ENCODE data around the gene C4BPA.

The C4BPA gene

DNA sequence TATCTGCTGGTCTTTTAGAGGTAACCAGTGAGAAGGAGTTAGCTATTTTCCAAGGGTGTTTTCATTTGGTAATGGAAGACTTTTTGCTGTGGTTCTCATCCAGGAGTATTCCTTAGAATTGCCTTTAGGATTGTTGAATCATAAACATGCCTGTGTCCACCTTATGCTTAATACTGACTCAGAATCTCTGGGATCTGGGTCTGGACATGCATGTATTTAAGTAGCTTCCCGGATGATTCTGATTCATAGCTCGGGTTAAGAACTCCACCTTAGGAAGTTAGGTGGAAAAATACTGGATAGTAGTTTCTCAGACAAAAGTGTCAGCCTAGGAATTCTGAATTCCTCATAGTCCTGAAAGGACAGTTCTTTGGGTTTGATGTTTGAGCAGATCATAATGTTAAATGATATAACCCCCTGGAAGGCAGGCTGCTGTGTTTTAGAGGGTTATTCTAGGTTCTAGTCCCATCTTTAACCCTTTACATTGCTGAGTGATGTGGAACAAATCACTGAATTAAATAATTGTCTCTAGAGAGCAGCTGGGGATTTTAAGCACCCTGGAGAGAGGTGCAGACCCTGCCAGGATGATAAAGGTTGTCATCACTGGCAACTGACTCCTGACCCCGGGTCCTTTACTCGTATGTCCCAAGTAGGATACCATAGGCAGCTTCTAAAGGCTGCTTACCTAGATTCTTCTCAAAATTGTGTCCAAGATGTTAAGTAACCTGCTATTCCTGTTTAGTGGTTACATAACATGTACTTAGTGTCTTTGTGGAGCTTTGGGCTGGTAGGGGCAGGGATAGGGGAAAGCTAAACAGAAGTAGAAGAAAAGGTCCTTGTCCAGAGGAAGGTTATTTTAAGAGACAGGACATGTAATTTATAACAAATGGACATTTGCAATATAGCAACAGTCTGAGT, 29.9 kb upstream of the C4BPA start:
- no peak for DNase-seq
- intact Hi-C loops (cut with DNase I): no loop called here

DNA sequence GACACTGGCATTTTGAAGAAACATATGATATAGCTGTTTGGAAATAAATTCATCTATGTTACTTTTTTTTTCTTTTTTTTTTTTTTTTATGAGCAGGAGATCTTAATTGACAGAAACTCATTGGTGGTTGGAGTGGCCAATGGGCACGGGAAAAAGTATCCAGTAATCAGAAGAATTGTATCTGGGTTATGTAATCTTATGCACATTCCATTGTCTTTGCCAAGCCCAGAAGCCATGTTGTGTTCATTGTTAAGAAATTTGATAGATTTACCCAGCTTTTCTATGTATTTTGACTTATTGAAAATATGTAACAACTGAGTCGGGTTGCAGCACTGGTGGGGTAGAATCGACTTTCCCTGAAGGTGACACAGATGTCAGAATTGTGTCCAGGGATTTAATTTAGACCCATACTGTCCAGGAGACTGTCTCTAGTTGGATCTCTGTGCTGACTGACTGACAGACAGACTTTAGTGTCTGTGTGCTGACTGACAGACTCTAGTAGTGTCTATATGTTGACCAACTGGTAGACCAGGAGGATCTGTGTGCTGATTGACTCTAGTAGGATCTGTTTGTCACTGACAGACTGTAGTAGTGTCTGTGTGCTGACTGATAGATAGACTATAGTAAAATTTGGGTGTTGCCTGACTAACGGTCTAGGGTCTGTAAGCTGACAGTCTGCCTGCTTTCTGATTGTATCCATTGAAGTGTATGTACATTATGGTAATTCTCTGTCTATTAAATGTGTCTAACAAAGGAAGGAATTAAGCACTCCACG, 27.7 kb upstream of the C4BPA start:
- no peak for DNase-seq
- intact Hi-C loops (cut with DNase I): no loop called here

DNA sequence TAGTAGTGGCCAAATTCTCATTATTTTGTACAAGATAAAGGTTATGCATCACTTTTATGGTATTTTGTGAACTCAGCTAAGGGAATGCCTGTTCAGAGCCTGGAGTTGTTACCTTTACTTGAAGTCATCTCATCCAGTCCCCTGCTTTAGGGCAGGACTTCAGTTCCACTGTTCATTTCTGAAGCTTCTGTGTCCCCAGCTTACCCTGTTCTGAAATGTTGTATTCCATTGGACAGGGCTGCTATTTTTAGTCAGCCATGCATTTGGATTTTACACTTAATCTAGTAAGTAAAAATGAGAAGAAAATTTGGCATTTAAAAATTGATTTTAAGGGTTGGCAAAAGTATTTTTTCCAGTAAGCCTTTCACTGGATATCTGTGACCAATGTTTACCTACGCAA, 27.0 kb upstream of the C4BPA start:
- no peak for DNase-seq
- intact Hi-C loops (cut with DNase I): no loop called here

DNA sequence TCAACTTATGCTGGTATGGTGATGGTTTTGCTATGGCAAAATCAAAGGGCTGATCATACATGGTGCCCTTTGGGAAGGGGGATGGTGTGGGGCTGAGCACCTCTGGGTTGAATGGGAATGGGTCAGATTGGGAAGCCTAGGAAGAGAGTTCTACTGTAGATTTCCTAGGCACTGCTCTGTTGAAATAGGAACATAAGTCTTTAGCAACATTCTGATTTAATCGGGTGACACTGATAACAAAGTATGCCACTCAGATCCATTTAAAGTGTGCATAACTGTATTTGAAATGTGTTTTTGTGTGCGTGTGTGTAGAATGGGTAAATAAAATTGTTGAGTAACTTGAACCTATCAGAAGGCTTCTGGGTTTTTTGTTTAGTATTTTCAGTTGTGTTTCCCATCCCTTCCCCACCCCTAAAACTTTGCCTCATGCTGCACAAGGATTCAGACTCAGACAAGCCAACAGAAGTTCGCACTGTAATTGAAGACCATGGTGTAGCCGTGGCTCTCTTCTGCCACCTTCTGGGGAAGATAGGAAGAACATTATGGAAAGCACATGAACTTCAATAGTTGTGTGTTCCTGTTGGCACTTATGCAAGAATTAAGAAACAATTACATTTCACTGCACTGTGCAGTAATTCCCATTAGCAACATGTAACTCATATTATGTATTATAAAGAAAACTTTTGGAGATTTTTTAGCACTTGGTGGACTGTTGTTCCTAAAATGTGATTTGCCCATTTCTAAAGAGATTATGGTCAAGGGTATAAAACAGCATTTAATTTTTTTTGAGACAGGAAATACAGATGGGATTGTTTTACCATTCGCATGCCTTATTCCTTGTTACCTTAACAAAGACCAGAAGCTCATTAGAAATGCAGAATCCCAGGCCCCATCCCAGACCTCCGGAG, 26.3 kb upstream of the C4BPA start:
- DNase-seq: peak in 39 of 42 donors; percentile 13 to 88 (median 66)
- intact Hi-C loops (cut with DNase I): no loop called here

DNA sequence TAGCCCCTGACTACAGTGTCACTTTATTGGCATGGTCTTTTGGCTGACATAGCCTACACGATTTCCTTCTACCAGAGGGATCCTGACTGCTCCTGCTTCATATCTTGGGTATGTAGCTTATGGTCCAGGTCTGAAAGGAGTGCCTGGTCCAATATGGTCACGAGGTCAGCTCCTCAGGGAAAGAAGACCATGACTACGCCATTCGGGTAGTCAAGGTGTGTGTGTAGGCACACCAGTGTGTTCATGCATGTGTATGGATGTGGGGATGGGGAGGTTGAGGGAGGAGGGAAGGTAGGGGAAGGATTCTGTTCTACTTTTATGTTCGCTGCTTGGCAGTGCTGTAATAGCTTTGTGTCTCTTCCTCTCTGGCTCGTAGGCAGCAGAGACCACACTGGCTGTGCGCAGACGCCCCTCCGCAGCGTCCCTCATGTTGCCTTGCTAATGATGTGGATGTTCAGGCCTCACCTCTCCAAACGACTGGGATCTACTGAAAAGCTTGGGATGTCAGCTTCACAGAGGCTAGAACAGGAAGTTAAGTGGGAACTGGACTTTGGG, 25.4 kb upstream of the C4BPA start:
- intact Hi-C loops (cut with DNase I): no loop called here
- no peak for DNase-seq

DNA sequence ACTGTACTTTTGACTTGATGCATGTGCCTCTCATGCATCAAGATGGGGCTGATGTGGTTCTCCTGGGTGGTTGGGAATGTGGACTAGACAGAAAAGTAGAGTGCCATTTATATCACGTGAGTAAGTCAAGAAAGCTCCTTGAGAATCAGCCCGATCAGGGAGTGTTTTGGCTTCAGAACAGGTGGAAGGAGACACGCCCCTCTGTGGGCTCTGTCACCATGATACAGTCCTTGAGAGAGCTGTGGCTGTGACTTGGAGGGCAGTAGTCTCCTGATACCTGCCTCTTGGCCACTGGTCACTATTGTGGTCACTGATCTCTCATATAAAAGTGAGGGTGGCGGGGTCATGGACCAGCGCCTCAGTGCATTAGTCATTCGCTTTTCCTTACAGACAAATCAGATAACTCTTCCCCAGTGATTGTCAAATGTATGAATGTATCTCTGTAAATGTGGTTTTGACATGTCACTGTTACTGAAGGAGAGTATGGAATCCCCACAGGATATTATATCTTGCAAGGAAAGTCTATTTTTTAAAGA, 24.3 kb upstream of the C4BPA start:
- intact Hi-C loops (cut with DNase I): loop anchor here (5.0 kb wide), 1 partner anchor 328 kb away; no protein-coding TSS in a partner anchor
- DNase-seq: no peak

DNA sequence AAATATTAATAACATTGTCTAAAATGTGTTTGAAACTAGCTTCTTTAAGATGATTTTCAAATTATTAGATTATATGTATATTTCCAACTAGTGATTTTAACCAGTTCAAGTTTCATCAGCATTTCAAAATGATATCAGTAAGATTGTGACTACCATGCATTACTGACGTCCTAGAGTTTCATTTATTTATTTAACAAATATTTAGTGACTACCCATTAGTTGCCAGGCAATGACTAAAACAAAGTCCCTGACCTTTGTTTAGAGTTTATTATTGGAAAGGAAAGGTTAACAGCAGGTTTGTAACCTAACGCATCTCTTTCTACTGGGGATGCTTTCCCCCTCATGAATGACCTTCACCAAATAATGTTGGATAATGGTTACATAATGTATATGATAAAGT, 22.9 kb upstream of the C4BPA start:
- intact Hi-C loops (cut with DNase I): loop anchor here (5.0 kb wide), 1 partner anchor 326 kb away; no protein-coding TSS in a partner anchor

DNA sequence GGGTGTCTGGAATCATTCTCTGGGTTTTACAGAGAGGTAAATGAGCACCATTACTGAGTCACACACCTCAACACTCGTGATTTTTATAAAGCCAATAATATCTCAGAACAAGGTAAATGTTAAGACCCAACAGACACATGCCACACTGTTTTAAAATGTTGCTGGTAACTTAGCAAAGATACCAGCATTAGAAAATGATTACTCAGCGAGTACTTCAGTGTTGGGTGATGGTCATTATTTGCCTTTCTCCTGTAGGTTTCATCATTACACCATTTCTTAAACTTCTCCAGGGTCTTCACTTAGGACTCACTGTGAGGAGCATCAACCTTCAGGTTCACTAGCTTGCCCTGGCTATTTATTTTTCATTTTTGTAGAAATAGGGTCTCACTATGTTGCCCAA, 22.2 kb upstream of the C4BPA start:
- intact Hi-C loops (cut with DNase I): loop anchor here (5.0 kb wide), 1 partner anchor 325 kb away; no protein-coding TSS in a partner anchor
- no peak for DNase-seq

More for the DNA sequence above, 22.9 kb upstream of the C4BPA start:
- DNase-seq: no peak

DNA sequence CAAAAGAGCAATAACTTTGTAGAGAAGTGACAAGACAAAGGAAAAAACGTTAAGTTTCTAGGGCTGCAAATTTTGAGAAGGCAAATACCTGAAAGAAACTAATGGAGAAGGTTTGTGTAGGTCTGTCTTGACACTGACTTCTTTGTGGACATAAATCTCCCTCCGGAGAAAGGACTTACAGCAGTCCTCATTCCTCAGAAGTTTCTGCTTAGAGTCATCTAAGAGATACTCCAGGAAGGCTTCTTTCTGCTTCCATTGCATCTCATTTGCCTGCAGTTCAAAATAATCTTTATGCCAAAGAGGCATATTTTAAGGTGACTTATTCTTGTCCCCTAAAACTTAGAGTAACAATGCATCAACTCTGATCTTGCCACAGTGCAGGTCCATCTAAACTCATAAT, 19.8 kb upstream of the C4BPA start:
- no peak for DNase-seq
- intact Hi-C loops (cut with DNase I): loop anchor here (5.0 kb wide), 1 partner anchor 323 kb away; no protein-coding TSS in a partner anchor

DNA sequence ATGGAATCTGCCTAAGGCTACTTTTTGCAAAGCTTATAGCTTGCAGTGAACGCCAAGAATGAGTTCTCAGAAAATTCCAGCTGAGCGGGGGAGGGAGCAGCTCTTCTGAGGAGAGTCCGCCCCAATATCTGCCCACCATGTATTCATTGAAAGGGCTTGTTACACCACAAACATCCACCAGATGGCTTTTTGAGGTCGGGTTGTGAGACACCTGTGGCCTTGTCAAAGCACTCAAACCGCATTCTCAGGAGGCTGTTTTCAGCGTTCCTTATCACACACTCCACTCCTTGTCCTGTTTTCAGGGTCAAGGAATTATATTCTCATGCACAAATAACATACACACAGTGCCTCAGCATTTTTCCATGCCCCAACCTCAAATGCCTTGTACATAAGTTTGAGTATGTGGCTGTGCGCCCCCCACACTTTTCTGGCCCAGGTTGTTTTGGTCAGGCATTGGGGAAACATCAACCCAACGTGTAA, 19.3 kb upstream of the C4BPA start:
- peak in 39 of 42 donors; percentile 11 to 86 (median 53) for DNase-seq
- intact Hi-C loops (cut with DNase I): loop anchor here (5.0 kb wide), 1 partner anchor 323 kb away; no protein-coding TSS in a partner anchor

DNA sequence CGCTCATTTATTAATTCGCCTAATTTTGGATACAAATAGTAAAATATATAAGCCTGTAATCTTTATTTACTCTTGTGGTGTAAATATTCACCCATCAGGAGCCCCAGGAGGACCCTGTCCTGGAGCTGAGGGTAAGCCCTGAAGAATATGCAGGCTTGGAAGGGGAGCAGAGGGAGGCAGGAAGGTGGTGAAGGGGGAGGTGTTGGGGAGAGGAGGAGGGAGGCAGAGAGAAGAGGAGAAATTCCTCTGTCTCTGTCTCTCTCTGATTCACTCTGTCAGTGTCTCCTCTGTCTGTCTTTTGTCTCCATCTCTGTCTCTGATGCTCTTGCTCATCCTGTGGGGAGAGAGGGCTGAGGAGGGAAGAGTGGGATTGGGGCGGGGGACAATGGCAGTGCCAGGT, 18.1 kb upstream of the C4BPA start:
- intact Hi-C loops (cut with DNase I): no loop called here
- no peak for DNase-seq

DNA sequence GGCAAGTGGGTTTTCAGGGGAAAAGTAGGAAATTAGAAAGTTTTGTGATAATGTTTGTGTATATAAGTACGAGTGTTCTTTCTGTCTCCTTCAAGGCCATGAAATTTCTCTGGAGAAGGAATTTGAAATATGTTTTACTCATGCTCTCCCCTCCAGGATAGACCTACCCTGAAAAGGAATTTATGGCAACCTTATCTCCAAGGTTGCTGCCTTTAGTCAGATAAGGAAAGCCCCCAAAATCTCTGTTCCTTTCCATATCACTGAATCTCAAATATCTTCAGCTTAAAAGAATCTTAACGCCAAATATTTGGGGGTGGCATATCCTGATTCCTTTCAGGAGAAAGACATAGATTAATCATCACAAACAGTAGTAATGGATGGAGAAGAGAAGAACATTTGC, 15.9 kb upstream of the C4BPA start:
- no peak for DNase-seq
- intact Hi-C loops (cut with DNase I): no loop called here

DNA sequence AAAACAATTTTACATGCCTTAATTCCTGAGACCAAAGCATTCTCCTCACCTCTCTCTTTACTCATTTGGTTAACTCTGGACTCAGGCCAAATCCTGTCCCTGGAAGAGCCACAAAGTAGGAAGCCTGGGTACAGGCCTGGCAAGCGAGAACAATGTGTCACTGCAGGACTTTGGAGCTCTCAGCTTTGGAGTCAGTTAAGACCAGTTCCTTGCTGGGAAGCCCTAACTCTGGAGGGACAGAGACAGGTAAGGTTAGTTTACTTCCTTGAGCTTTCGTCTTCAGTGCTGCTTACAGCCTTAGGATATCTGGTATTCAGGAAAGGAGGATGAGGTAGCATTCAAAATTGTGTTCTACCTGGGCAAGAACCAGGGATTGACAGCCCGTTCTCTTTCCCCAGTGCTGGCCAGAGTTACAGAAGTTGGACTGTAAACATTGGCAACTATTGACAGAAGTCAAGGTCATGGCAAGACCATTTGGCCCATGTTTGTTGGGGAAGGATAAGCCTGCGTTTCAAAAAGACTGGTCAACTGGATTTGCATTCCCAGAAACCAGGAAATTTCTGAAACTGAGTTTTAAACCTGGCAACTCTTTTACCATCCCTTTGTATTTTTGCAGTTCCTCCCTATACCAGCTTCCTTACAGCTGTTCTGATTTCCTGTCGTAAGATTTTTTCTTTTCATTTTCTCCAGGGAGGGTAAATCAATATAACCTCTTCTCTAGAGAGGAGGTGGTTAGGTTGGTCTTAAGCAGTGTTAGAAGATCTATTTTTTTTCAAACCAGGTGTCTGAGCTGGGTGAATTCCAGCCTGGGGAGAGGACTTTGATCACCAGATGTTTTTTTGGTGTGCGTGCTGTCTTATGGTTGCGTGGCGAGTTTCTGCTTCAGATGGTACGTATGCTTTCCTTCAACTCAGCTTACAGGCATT, 15.1 kb upstream of the C4BPA start, which contains the start of gene C4BPB:
Gene C4BPB (plus strand): TSS at position 160 of the 926 bp plus-strand sequence. CDS start 672 bp downstream, at position 832.
- no peak for DNase-seq
- intact Hi-C loops (cut with DNase I): no loop called here

DNA sequence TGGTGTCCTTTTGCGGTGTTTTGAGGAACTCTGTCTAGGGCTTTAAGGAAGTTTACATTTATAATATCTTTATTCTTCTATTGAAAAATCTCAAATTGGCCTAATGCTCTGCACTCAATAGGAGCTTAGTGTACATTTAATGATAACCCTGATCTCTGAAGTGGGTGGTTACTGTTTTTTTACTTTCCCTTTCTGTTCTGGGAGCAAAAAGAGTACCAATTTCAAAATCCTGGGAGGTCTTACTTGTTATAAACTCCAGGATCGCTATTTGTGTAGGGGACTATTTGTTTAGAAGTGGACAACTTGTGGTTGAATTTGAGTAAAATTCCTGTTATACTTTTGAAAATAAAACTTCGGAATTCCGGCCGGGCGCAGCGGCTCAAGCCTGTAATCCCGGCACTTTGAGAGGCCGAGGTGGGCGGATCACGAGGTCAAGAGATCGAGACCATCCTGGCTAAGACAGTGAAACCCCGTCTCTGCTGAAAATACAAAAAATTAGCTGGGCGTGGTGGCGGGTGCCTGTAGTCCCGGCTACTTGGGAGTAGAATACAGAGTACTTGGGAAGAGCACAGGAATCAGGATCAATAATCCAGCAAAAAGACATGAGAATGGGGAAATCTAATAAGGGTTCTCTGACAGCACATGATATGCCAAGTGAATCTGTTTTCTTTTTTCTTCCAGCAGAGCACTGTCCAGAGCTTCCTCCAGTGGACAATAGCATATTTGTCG, 14.2 kb upstream of the C4BPA start:
- intact Hi-C loops (cut with DNase I): no loop called here

DNA sequence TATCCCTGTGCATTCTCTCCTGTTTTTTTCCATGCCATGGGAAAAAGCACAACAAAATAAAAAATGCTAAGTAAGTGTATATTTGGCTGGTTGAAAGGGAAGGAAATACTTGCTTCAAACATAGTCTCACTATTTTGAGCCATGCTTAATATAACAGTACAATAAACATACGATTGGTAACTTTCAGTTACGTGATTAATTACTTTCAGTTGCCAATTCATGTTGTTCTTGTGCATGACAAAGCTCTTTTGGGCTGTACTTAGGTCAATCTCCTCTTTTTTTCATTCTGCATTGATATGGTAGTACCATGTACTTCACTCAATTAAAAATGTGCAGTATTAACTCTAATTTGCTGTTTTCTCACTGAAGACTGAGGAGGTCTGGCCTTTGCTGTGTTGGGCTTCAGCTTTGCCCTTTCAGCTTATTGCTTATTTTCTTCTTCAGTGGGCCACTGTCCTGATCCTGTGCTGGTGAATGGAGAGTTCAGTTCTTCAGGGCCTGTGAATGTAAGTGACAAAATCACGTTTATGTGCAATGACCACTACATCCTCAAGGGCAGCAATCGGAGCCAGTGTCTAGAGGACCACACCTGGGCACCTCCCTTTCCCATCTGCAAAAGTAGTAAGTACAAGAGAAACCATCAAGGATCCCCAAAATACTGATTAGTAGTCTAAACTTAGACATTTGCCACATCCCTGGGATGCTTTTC, 12.7 kb upstream of the C4BPA start:
- intact Hi-C loops (cut with DNase I): no loop called here
- DNase-seq: no peak

More for the DNA sequence above, 14.2 kb upstream of the C4BPA start:
- DNase-seq: no peak

DNA sequence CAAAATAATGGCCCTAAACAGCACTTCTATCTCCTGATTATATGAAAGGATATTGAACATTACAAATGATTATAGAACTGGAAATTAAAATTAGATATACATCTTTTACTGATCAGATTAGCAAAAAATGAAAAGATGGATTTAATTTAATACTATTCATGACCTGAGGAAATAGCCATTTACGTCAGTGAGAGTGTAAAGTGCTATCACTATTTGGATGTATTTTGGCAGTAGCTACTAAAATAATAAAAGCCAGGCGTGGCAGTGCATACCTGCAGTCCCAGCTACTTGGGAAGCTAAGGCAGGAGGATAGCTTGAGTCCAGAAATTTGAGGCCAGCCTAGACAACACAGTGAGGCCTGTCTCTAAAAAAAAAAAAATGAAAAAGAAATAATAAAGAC, 10.1 kb upstream of the C4BPA start:
- DNase-seq: no peak

More for the DNA sequence above, 10.1 kb upstream of the C4BPA start:
- intact Hi-C loops (cut with DNase I): no loop called here

Measured in head of caudate nucleus (tissue), 42 donors.